HG02870 (cell line): Measurements from ENCODE around the gene RPS24.
"Not testable (repeated sequence)": the region's sequence is repeated elsewhere in the genome, so short reads cannot be mapped to it uniquely, and the experiment has no call there.

ENCODE experiments used
- ATAC-seq: cut with Tn5 transposase; IDR thresholded peaks from one replicate; pipeline ENCODE4 v1.9.1; 2021; ENCODE audit warnings: mild to moderate bottlenecking, moderate library complexity; ENCODE audit not compliant: unreplicated experiment

Gene RPS24

DNA sequence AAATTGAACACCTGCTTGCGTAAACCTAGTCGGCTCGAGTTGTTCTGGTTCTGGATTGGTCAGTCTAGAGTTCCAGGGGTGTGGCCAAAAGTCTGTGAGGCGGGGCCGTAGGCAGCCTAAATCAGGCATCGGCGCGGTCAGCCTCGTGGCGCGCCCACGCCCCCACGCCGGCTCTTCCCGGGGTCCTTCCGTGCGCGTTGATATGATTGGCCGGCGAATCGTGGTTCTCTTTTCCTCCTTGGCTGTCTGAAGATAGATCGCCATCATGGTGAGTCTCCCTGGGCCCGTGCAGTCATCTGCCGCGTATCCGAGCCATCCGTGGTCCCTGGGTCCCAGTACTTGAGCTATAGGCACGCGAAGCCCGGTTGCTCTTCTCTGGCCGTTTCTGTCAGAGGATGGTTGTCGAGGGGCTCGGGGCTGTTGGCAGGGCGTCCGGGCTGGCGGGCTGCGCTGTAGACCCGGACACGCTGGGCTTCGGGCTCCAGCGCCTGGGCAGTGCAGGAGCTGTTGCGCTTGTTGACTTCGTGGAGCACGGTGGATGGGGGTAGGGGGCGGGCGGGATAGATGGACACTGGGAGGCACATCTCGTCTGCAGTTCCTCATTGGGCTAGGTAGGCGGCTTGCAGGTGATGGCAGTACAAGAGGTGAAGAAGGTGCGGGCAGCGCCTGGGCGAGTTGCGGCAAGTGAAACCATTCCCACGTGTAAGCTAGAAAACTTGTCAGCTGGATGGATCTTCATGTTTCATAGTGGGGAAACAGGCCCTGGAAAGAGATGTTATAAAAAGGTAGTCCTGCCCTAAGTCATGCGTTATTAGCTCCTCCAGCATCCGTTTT lies at the start of gene RPS24:
Gene RPS24, plus strand, starts transcription at position 227 of the 834 bp plus-strand sequence. Its CDS starts 39 bp downstream, at position 266.
- peak; percentile 72 for ATAC-seq

DNA sequence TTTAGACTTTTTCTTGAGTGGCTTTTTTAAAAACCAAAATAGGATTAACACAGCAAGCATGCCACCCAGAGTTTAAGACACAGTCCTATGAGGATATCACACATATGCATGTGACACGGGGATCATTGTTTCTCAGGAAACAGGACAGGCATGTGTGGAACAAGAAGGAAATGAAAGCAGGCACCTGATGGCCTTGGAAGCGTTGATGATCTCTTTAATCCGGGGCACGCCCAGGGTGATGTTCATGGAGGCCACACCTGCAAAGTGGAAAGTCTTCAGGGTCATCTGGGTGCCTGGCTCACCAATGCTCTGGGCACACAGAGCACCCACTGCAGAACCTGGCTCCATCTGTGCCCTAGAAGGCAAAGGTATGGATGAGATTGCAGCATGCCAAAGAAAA lies 48.7 kb upstream of the RPS24 start:
- ATAC-seq, result no peak

GRCh38 chr10:77987671-77988255 lies 45.9 kb upstream of the RPS24 start:
- ATAC-seq, result no peak

- no peak for ATAC-seq
Measured at GRCh38 chr10:77989081-77989724, 44.5 kb upstream of the RPS24 start.

DNA sequence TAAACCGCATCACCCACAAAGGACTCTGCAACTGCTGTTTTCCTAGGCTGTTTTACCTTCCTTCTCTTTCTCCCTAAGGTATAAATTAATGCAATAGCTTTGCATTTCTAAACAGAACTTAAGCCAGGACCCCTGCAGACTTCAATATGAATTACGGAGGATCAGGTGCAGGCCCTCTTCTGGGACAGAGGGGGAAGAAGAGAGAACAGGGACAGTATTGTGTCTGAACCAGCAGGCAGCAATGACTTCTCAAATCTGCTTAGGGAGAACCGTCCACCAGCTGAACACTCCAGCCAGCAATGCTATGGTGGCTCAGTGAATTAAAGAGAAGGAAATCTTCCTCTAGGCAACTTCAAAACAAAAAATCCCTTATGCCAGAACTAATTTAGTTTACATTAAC lies 40.0 kb upstream of the RPS24 start:
- no peak for ATAC-seq

DNA sequence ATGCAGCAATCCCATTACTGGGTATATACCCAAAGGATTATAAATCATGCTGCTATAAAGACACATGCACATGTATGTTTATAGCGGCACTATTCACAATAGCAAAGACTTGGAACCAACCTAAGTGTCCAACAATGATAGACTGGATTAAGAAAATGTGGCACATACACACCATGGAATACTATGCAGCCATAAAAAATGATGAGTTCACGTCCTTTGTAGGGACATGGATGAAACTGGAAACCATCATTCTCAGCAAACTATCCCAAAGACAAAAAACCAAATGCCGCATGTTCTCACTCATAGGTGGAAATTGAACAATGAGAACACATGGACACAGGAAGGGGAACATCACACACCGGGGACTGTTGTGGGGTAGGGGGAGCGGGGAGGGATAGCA lies 34.9 kb upstream of the RPS24 start:
- ATAC-seq, result not testable (repeated sequence)

- no peak for ATAC-seq
Measured at GRCh38 chr10:78000206-78000605, 33.5 kb upstream of the RPS24 start.

- no peak for ATAC-seq
Measured at GRCh38 chr10:78000956-78001472, 32.6 kb upstream of the RPS24 start.

DNA sequence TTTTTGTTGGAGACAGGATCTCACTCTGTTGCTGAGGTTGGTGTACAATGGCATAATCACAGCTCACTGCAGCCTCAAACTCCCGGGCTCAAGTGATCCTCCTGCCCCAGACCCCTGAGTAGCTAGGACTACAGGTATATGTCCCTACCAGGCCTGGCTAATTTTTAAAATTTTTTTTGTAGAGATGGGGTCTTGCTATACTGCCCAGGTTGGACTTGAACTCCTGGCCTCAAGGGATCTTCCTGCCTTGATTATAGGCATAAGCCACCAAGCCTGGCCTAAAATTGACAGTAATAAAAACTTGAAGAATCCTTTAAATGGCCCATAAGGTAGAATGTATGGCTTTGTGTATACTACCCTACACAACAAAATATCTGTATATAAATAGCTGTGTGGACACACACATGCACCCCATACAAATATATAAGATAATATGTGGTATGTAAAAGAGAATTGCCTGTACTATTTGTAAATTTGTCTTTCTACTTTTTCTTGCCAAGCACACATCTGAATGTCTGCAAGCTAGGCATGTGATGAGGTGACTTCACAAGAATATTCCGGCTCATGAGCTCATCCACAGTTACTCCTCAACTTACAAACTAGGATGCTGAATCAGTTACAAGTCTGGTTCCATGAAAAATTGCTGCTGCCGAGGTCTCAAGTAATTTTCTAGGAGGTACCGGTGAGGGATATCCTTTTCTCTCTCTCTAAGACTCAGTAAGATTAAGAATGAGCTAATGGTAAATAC lies 30.9 kb upstream of the RPS24 start:
- ATAC-seq, result no peak

GRCh38 chr10:78004215-78005026 lies 29.2 kb upstream of the RPS24 start:
- ATAC-seq, result no peak

DNA sequence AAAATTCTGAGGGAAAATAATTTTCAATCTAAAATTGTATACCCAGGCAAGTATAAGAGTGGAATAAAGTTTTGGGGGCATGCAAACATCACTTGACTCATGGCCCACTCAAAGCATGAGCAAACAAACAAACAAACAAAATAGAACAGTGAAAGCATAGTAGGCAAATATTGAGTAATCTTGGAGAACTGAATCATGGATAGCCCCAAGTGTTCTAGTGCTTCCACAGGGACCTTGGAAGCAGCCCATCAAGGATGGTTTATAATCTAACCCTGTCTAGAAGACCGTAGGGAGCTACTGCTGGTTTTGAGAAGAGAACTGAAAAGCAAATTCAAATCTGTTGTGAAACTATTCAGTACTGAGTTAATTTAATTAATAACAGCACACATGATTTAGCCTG lies 26.5 kb upstream of the RPS24 start:
- ATAC-seq, result no peak

GRCh38 chr10:78009662-78010061 lies 24.0 kb upstream of the RPS24 start:
- ATAC-seq, result no peak

GRCh38 chr10:78010278-78010677 lies 23.4 kb upstream of the RPS24 start:
- no peak for ATAC-seq

DNA sequence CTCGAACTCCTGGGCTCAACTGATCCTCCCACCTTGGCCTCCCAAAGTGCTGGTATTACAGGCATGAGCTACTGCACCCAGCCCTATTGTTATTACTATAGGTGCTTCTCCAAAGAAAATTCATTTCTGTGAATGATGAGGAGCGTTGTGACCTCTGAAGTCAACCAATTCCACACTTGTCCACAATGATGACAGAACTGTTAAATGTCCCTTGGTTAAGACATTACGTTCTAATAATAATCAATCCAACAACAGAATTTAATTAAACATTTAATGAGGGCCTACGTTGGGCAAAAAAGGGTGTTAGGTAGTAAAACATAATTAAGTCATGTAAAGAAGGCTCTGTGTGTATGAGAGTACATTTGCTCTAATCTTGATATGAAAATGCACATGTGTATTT lies 22.6 kb upstream of the RPS24 start:
- ATAC-seq, result no peak

GRCh38 chr10:78013564-78013963 lies 20.1 kb upstream of the RPS24 start:
- ATAC-seq, result no peak

- ATAC-seq, result no peak
Measured at GRCh38 chr10:78015546-78015945, 18.1 kb upstream of the RPS24 start.

DNA sequence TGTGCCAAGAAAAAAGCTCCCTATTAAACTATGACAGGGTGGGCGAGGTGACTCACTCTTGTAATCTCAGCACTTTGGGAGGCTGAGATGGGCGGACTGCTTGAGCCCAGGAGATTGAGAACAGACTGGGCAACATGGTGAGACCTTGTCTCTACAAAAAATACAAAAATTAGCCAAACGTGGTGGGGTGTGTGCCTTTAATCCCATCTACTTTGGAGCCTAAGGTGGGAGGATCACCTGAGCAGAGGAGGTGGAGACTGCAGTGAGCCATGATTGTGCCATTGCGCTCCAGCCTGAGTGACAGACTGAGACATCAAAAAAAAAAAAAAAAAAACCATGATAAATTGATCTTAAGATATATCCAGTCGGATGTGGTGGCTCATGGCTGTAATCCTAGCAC lies 15.8 kb upstream of the RPS24 start:
- no peak for ATAC-seq

DNA sequence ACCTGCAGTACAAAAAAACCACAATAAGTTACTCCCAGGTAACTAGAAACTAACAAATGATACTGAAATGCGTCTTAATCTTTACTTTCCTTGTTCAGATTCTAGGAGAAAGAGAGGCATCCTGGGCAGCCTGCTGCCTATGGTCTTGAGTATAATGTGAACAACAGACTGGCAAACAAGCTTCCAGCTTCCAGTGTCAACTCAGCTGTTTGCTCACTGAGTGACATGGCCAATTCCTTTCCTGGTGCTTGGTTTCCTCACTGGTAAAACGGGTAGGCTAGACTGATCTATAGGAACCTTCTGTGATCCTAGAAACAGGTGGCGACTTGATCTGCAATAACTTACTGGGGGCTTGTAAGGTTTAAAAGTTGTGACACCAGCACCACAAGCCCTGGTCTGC lies 14.4 kb upstream of the RPS24 start:
- no peak for ATAC-seq

- ATAC-seq, result no peak
Measured at GRCh38 chr10:78021201-78021600, 12.5 kb upstream of the RPS24 start.

GRCh38 chr10:78023741-78024140 lies 9.9 kb upstream of the RPS24 start:
- ATAC-seq, result no peak
